HCT116 (cell line): ENCODE data around the gene ZNF532.

ENCODE experiments used
- CEBPB ChIP-seq: IDR thresholded peaks from 2 replicates; pipeline ENCODE4 v1.6.1; 2012; ENCODE audit warnings: low read depth
- CTCF ChIP-seq, 3 experiments: fragments of 200-600 bp in 1 of 3; sonication (generic) in 1 of 3; IDR thresholded peaks in 2 of 3; conservative IDR thresholded peaks in 1 of 3; 2 replicates each; pipeline ENCODE4 v1.5.1; 2012 to 2017; ENCODE audit warnings: low read depth in 2 of 3, low read length in 2 of 3, antibody characterized with exemption in 1 of 3, borderline replicate concordance in 1 of 3, control low read depth in 1 of 3, mild to moderate bottlenecking in 1 of 3, mixed read lengths in 1 of 3, mixed run types in 1 of 3, moderate library complexity in 1 of 3; ENCODE audit not compliant: insufficient read depth in 1 of 3
- EZH2 ChIP-seq: fragments of 200-600 bp; sonication (generic); IDR thresholded peaks from 2 replicates; pipeline ENCODE4 v1.6.1; 2017; ENCODE audit warnings: antibody characterized with exemption, mixed run types
- JUND ChIP-seq: IDR thresholded peaks from 2 replicates; pipeline ENCODE4 v1.6.1; 2012
- MAX ChIP-seq: IDR thresholded peaks from 2 replicates; pipeline ENCODE4 v1.6.1; 2012
- POLR2A ChIP-seq: IDR thresholded peaks from 2 replicates; pipeline ENCODE4 v1.7.0; 2011; ENCODE audit warnings: borderline replicate concordance; ENCODE audit not compliant: insufficient read depth, insufficient read length; ENCODE audit errors: extremely low read depth
- POLR2AphosphoS5 ChIP-seq: IDR thresholded peaks from 2 replicates; pipeline ENCODE4 v1.6.1; 2011; ENCODE audit warnings: mild to moderate bottlenecking, low read depth, low read length, moderate library complexity
- RAD21 ChIP-seq: IDR thresholded peaks from 2 replicates; pipeline ENCODE4 v1.6.1; 2012; ENCODE audit warnings: low read depth, mild to moderate bottlenecking
- REST ChIP-seq: IDR thresholded peaks from 2 replicates; pipeline ENCODE4 v1.6.1; 2012; ENCODE audit warnings: low read depth
- SIN3A ChIP-seq: IDR thresholded peaks from 2 replicates; pipeline ENCODE4 v1.6.1; 2012; ENCODE audit warnings: low read depth
- TCF7L2 ChIP-seq: IDR thresholded peaks from 2 replicates; pipeline ENCODE4 v1.7.0; 2011; ENCODE audit warnings: borderline replicate concordance, inconsistent platforms; ENCODE audit not compliant: insufficient read depth, insufficient read length; ENCODE audit errors: extremely low read depth
- YY1 ChIP-seq: IDR thresholded peaks from 2 replicates; pipeline ENCODE4 v1.6.1; 2011; ENCODE audit warnings: low read length, low read depth, moderate library complexity, mild to moderate bottlenecking; ENCODE audit not compliant: insufficient replicate concordance; ENCODE audit errors: extremely low read depth

GRCh38 chr18:59001721-59002120 lies 137.0 kb downstream of the ZNF532 start:
- TF ChIP-seq POLR2A (no peak), MAX (no peak), POLR2AphosphoS5 (no peak), CTCF (IDR thresholded peaks at IDR 0.05 in 2 of 3, conservative IDR thresholded peaks at IDR 0.05 in 1 of 3; ENCODE audit: borderline replicate concordance in 1 of 3, insufficient read depth in 1 of 3, low read depth in 2 of 3, low read length in 2 of 3) (no peak), YY1 (no peak), CEBPB (no peak), REST (no peak), RAD21 (no peak), EZH2 (no peak), TCF7L2 (no peak), JUND (no peak), SIN3A (no peak)
